Hepatocyte (in vitro differentiated cells): ENCODE measurements around the gene AP1G1. TPM values are rescaled to one million over a fixed set of nuclear protein-coding genes. Genes with fewer than 3 reads are reported as not detected.

Experiments used
- DNase-seq: peaks from one replicate; pipeline ENCODE4 v3.0.0-alpha.2; 2016; ENCODE audit warnings: low spot score
- H2AFZ ChIP-seq: fragments of 200-600 bp; sonication (generic); 2 replicates; pipeline ENCODE4 v1.6.0; 2016; ENCODE audit warnings: antibody characterized with exemption, mild to moderate bottlenecking
- H3K27ac ChIP-seq: fragments of 200-600 bp; sonication (generic); 2 replicates; pipeline ENCODE4 v1.5.1; 2016; ENCODE audit warnings: mild to moderate bottlenecking
- H3K27me3 ChIP-seq: fragments of 200-600 bp; sonication (generic); 2 replicates; pipeline ENCODE4 v1.6.1; 2016
- H3K36me3 ChIP-seq: fragments of 200-600 bp; sonication (generic); replicated peaks from 2 replicates; pipeline ENCODE4 v1.5.1; 2016; ENCODE audit warnings: low read depth; ENCODE audit not compliant: insufficient read depth
- H3K4me1 ChIP-seq: fragments of 200-600 bp; sonication (generic); 2 replicates; pipeline ENCODE4 v1.5.1; 2016; ENCODE audit warnings: mild to moderate bottlenecking, moderate library complexity; ENCODE audit not compliant: insufficient read depth
- H3K4me2 ChIP-seq: fragments of 200-600 bp; sonication (generic); 2 replicates; pipeline ENCODE4 v1.6.0; 2016
- H3K4me3 ChIP-seq: fragments of 200-600 bp; sonication (generic); 2 replicates; pipeline ENCODE4 v1.5.1; 2016; ENCODE audit warnings: mild to moderate bottlenecking
- H3K79me2 ChIP-seq: fragments of 200-600 bp; sonication (generic); 2 replicates; pipeline ENCODE4 v1.6.0; 2017; ENCODE audit warnings: mild to moderate bottlenecking
- H3K9me2 ChIP-seq: fragments of 200-600 bp; sonication (generic); replicated peaks from 2 replicates; pipeline ENCODE4 v1.6.0; 2017; ENCODE audit warnings: mild to moderate bottlenecking; ENCODE audit not compliant: insufficient read depth
- H3K9me3 ChIP-seq: fragments of 200-600 bp; sonication (generic); 2 replicates; pipeline ENCODE4 v1.5.1; 2016; ENCODE audit warnings: low read depth, mild to moderate bottlenecking
- H4K20me1 ChIP-seq: fragments of 200-600 bp; sonication (generic); 2 replicates; pipeline ENCODE4 v1.6.0; 2016; ENCODE audit warnings: mild to moderate bottlenecking; ENCODE audit not compliant: insufficient read depth, poor library complexity, severe bottlenecking
- CTCF ChIP-seq: fragments of 200-600 bp; sonication (generic); IDR thresholded peaks from 2 replicates; pipeline ENCODE4 v1.5.1; 2016; ENCODE audit warnings: antibody characterized with exemption, mild to moderate bottlenecking; ENCODE audit not compliant: poor library complexity
- EZH2 ChIP-seq: fragments of 200-600 bp; sonication (generic); IDR thresholded peaks from 2 replicates; pipeline ENCODE4 v1.6.1; 2016; ENCODE audit warnings: antibody characterized with exemption, mild to moderate bottlenecking, borderline replicate concordance
- EZH2phosphoT487 ChIP-seq: fragments of 200-600 bp; sonication (generic); IDR thresholded peaks from one replicate; pipeline ENCODE4 v1.6.1; 2018; ENCODE audit warnings: antibody characterized with exemption, mild to moderate bottlenecking, low read depth, moderate library complexity; ENCODE audit not compliant: unreplicated experiment, severe bottlenecking
- WGBS: methylation state at CpG from one replicate; pipeline ENCODE4 v1.1.6; 2016; ENCODE audit warnings: low lambda C conversion rate; ENCODE audit errors: missing lambda C conversion rate; 5-methylcytosine and 5-hydroxymethylcytosine counted together
- polyA plus RNA-seq: library from polyadenylated mRNA; unstranded; fragments of >200 nt; fragmentation: Nextera tagmentation; extraction: Ambion mirVana; gene quantifications from 2 replicates; pipeline ENCODE4 v1.2.1, GENCODE V29; 2016
- total RNA-seq: library from RNA; depleted of rRNA; stranded (reverse); fragments of >200 nt; gene quantifications from 2 replicates; pipeline ENCODE4 v1.2.3, GENCODE V29; 2014

Gene AP1G1
- total and polyA plus RNA-seq, 2 experiments from 2014 or later, result 28.3 to 96.2 TPM

DNA sequence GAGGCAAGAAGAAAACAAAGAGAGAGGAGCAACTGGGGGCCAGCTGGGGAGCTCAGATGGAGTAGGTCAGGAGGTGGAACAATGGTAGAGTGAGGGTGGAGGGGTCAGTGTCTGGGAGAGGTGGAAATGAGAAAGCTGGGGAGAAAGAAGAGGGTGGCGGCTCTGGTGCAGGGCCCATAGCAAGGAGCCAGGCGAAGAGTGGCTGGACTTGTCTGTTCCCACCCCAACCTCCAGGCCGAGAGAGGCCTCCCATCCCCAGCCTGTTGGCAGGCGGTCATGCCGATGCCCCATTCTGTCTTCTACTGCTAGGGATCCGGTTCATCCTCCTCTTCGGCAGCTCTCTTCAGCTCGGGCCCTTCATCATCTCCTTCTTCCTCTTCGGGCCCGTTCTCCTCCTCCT is 31.3 kb downstream of the AP1G1 start:
- 89% methylated on average over 10 of the region's 10 CpGs for WGBS
- H3K36me3 ChIP-seq, result no peaks in the 10 kb centered on the region

GRCh38 chr16:71775949-71776348 is 32.7 kb downstream of the AP1G1 start:
- no peaks in the 10 kb centered on the region for H3K27me3 ChIP-seq
- no peaks in the 10 kb centered on the region for H3K9me2 ChIP-seq
- H3K9me3 ChIP-seq, result no peaks in the 10 kb centered on the region
- peaks cover 76% of the 10 kb centered on the region for H3K79me2 ChIP-seq
- H3K27ac ChIP-seq, result no peak overlapping the region
- peaks cover 36% of the 10 kb centered on the region for H4K20me1 ChIP-seq
- DNase-seq, result no peak
- H3K4me1 ChIP-seq, result no peaks in the 10 kb centered on the region
- no peak overlapping the region for H2AFZ ChIP-seq
- no peak overlapping the region for H3K4me3 ChIP-seq
- TF ChIP-seq CTCF (no peak), EZH2 (no peak), EZH2phosphoT487 (no peak)
- 94% methylated on average over 4 of the region's 4 CpGs for WGBS
- no peak overlapping the region for H3K4me2 ChIP-seq
- H3K36me3 ChIP-seq, result peaks cover 4% of the 10 kb centered on the region

More for the DNA sequence above, 31.3 kb downstream of the AP1G1 start:
- no peaks in the 10 kb centered on the region for H3K9me2 ChIP-seq
- TF ChIP-seq CTCF (no peak), EZH2 (no peak), EZH2phosphoT487 (no peak)
- H3K4me1 ChIP-seq, result no peaks in the 10 kb centered on the region
- H2AFZ ChIP-seq, result no peak overlapping the region
- no peak overlapping the region for H3K4me2 ChIP-seq
- DNase-seq, result no peak
- H3K27ac ChIP-seq, result no peak overlapping the region
- no peaks in the 10 kb centered on the region for H3K27me3 ChIP-seq
- no peak overlapping the region for H3K4me3 ChIP-seq
- peaks cover 84% of the 10 kb centered on the region for H3K79me2 ChIP-seq
- no peaks in the 10 kb centered on the region for H3K9me3 ChIP-seq
- H4K20me1 ChIP-seq, result peaks cover 48% of the 10 kb centered on the region

DNA sequence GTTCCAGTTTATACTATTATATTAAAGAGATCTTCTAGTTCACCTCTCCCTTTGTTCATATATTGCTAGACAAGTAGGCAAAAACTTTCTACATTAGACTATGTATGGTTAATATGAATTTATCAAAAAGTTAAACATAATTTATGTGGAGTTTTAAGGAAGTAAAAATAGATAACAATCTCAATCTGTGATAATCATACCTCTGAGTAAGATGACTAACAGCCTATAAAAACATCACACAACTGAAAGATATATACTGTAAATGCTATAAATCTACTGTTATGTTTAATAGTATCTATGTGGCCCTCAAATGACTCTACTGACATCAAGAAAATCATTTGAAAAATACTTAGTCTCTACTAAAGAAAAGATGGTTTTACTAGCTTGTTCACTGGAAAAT is 37.1 kb downstream of the AP1G1 start:
- no peak overlapping the region for H3K27ac ChIP-seq
- no peak overlapping the region for H3K4me3 ChIP-seq
- H3K9me2 ChIP-seq, result no peaks in the 10 kb centered on the region
- no peaks in the 10 kb centered on the region for H3K9me3 ChIP-seq
- H3K36me3 ChIP-seq, result peaks cover 5% of the 10 kb centered on the region
- H3K27me3 ChIP-seq, result no peaks in the 10 kb centered on the region
- no peak for TF ChIP-seq EZH2phosphoT487
- TF ChIP-seq CTCF, result no peak
- no peak for TF ChIP-seq EZH2
- peaks cover 44% of the 10 kb centered on the region for H3K79me2 ChIP-seq
- H2AFZ ChIP-seq, result no peak overlapping the region
- H4K20me1 ChIP-seq, result peaks cover 5% of the 10 kb centered on the region
- no peaks in the 10 kb centered on the region for H3K4me1 ChIP-seq
- no peak for DNase-seq
- H3K4me2 ChIP-seq, result no peak overlapping the region

- WGBS, result 100% methylated on average over 1 of the region's 1 CpG
- H3K36me3 ChIP-seq, result peaks cover 5% of the 10 kb centered on the region
- no peak overlapping the region for H3K27ac ChIP-seq
- no peak overlapping the region for H3K4me3 ChIP-seq
- no peaks in the 10 kb centered on the region for H3K9me2 ChIP-seq
- no peak overlapping the region for H2AFZ ChIP-seq
- no peaks in the 10 kb centered on the region for H3K9me3 ChIP-seq
- no peak for TF ChIP-seq EZH2phosphoT487
- no peak for TF ChIP-seq EZH2
- TF ChIP-seq CTCF, result no peak
- peaks cover 28% of the 10 kb centered on the region for H3K79me2 ChIP-seq
- H4K20me1 ChIP-seq, result peaks cover 5% of the 10 kb centered on the region
- no peaks in the 10 kb centered on the region for H3K27me3 ChIP-seq
- DNase-seq, result no peak
- no peaks in the 10 kb centered on the region for H3K4me1 ChIP-seq
- no peak overlapping the region for H3K4me2 ChIP-seq
These were observed 39.4 kb downstream of the AP1G1 start for GRCh38 chr16:71769222-71769621.
